ENCODE results near the gene APOF. TPM values are rescaled to one million over a fixed set of nuclear protein-coding genes. Genes with fewer than 3 reads are reported as not detected.

APOF gene
- total and polyA plus RNA-seq, 2 of the 8 experiments (the other 6 are each of a cell fraction or from before 2014, with no cell fraction given), result not detected

DNA sequence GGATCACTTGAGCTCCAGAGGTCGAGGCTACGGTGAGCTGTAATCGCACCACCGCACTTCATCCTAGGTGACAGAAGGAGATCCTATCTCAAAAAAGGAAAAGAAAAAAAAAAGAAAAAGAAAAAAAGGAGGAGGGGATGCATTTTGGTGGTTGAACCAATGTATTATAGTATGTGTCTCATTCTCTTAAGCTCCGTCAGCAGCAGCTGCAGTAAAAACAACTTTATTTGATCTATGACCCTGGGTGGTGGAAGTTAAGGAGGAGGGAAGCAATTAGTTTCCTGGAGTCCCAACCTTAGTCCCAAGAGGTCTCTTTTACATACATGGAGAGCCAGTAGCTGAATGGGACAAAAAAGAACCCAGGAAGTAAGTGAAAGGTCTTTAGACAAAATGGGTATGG lies 26.8 kb upstream of the APOF start (continued):
- TF ChIP-seq HDAC2 (IDR thresholded peaks at IDR 0.05; ENCODE audit: borderline replicate concordance in 1 of 2, low read depth in 2 of 2, low read length in 2 of 2) (no peak), PHF8 (conservative IDR thresholded peaks at IDR 0.05; ENCODE audit: low read depth, low read length) (no peak), CBX5 (IDR thresholded peaks at IDR 0.05; ENCODE audit: low read depth, low read length) (no peak)
